Heart right ventricle (tissue), 16 donors: ENCODE results near the gene CAPRIN2. TPM values are rescaled to one million over a fixed set of nuclear protein-coding genes. Genes with fewer than 3 reads are reported as not detected.

ENCODE experiments used
- ATAC-seq, 8 donors: fragments of 200-7000 bp; cut with Tn5 transposase; one replicate each; pipeline ENCODE4 v1.9.1; 2020; ENCODE audit warnings: mild to moderate bottlenecking in 8 of 8, moderate library complexity in 8 of 8, moderate number of reproducible peaks in 1 of 8
- DNase-seq, 2 donors: peaks; one replicate each; pipeline ENCODE4 v3.0.0-alpha.2; 2020
- H3K27ac ChIP-seq, 10 donors: fragments of 200-600 bp; sonication (generic) in 2 of 10; one replicate each; pipeline versions ENCODE4 v1.5.0 to v1.8.0; 2020 to 2022; ENCODE audit warnings: mild to moderate bottlenecking in 3 of 10
- H3K27me3 ChIP-seq, 7 donors: fragments of 200-600 bp; one replicate each; pipeline ENCODE4 v1.8.0; 2021 to 2022; ENCODE audit warnings: mild to moderate bottlenecking in 2 of 7
- H3K36me3 ChIP-seq, 9 donors: fragments of 200-600 bp; sonication (generic) in 1 of 9; one replicate each; pipeline versions ENCODE4 v1.5.0 to v1.8.0; 2020 to 2022; ENCODE audit warnings: mild to moderate bottlenecking in 2 of 9
- H3K4me1 ChIP-seq, 9 donors: fragments of 200-600 bp; sonication (generic) in 1 of 9; one replicate each; pipeline versions ENCODE4 v1.5.0 to v1.8.0; 2020 to 2022; ENCODE audit warnings: mild to moderate bottlenecking in 4 of 9
- H3K4me3 ChIP-seq, 10 donors: fragments of 200-600 bp; sonication (generic) in 2 of 10; one replicate each; pipeline versions ENCODE4 v1.5.0 to v1.8.0; 2020 to 2022; ENCODE audit warnings: mild to moderate bottlenecking in 7 of 10, moderate library complexity in 2 of 10
- H3K9me3 ChIP-seq, 11 donors: fragments of 200-600 bp in 10 of 11; sonication (generic) in 2 of 11; one replicate each; pipeline versions ENCODE4 v1.5.0 to v1.8.0; 2013 to 2022; ENCODE audit warnings: mild to moderate bottlenecking in 2 of 11, control low read depth in 1 of 11, moderate library complexity in 1 of 11
- WGBS, 2 donors: extraction: QIAGEN DNeasy Blood & Tissue Kit; methylation state at CpG; one replicate each; pipeline ENCODE4 v1.1.7; 2013; ENCODE audit warnings: inconsistent platforms in 1 of 2; 5-methylcytosine and 5-hydroxymethylcytosine counted together
- intact Hi-C, 10 donors: fragments of 100-400 bp; cut with DNase I; formaldehyde crosslinking; loops; one replicate each; pipeline versions ENCODE4 v1.11.1 to v1.14.2; 2022
- polyA plus RNA-seq, 2 donors: library from polyadenylated mRNA; stranded (reverse); fragments of 200-250 nt; gene quantifications; one replicate each; pipeline ENCODE4 v1.2.3, GENCODE V29; 2013
- total RNA-seq, 10 donors: library from RNA; stranded (reverse); fragmentation: NEBNext Ultra II Directional in 3 of 10; extraction: Animal tissue kit (Norgen Biotek cat#: 25700) in 3 of 10; gene quantifications; one replicate each; pipeline versions ENCODE4 v1.2.1 to v1.2.4, GENCODE V29; 2021 to 2023
- TF ChIP-seq, protein P1 (sequence below), 9 donors: fragments of 200-600 bp; sonication (generic) in 2 of 9; IDR thresholded peaks; one replicate each; pipeline versions ENCODE4 v1.5.0 to v1.8.0; 2021 to 2022; ENCODE audit warnings: antibody characterized with exemption in 9 of 9, mild to moderate bottlenecking in 5 of 9, moderate library complexity in 1 of 9
- donor health status: Arrhythmogenic right ventricular cardiomyopathy.
- donor health status: ischemic (EF 13 %, LVEDD 7.1; RV severe dilation, severe dysfunction).
- donor health status: healthy with polysubstance abuse.
- donor health status: DM: no; HTN: yes; CAD: no.
- donor health status: DM: no; HTN: no; CAD: no.
- donor health status: ischemic (EF 25% LVEDD 6.9; RV normal size, moderate dysfunction).
- donor health status: ischemic (EF 25% LVEDD 5.7; RV mildly dilated, moderate dysfunction).
- donor health status: healthy.
- donor health status: DM: yes; HTN: yes; CAD: no.
- donor health status: Ischemic cardiomyopathy.
- donor health status: ischemic (EF 35%, LVEDD 5.7; RV mildly dilated, moderate dysfunction).
- donor health status: nonischemic (EF 11% LVEDD 7.7; RV severe dilation, severe dysfunction).
- donor health status: DM: yes; HTN: yes; CAD: no.
- donor health status: PGD.
- donor health status: ischemic (EF 29% LVEDD 5.4; RV normal size, mild dysfunction).
- donor health status: nonischemic (EF 23%, LVEDD 6.1; RV moderate dilation, normal function).

CAPRIN2 gene
- total and polyA plus RNA-seq, 12 donors: 10.4 to 33.0 (median 27.6) TPM

GRCh38 chr12:30785630-30786029 is 30.9 kb upstream of the CAPRIN2 start:
- 75 to 77% methylated on average over 2 of the region's 2 CpGs for WGBS, 2 donors
- no peak for ATAC-seq
- TF ChIP-seq, protein P1, sequence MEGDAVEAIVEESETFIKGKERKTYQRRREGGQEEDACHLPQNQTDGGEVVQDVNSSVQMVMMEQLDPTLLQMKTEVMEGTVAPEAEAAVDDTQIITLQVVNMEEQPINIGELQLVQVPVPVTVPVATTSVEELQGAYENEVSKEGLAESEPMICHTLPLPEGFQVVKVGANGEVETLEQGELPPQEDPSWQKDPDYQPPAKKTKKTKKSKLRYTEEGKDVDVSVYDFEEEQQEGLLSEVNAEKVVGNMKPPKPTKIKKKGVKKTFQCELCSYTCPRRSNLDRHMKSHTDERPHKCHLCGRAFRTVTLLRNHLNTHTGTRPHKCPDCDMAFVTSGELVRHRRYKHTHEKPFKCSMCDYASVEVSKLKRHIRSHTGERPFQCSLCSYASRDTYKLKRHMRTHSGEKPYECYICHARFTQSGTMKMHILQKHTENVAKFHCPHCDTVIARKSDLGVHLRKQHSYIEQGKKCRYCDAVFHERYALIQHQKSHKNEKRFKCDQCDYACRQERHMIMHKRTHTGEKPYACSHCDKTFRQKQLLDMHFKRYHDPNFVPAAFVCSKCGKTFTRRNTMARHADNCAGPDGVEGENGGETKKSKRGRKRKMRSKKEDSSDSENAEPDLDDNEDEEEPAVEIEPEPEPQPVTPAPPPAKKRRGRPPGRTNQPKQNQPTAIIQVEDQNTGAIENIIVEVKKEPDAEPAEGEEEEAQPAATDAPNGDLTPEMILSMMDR (IDR thresholded peaks at IDR 0.05): no peak
- Histone ChIP-seq H3K9me3 (peaks cover 0 to 15% (median 5%) of the 10 kb centered on the region in 11 donors), H3K36me3 (no peaks in the 10 kb centered on the region), H3K27ac (no peak overlapping the region), H3K4me3 (no peak overlapping the region), H3K4me1 (no peaks in the 10 kb centered on the region), H3K27me3 (no peaks in the 10 kb centered on the region)
- no peak for DNase-seq
- intact Hi-C loops: no loop called here

GRCh38 chr12:30784508-30784907 is 29.8 kb upstream of the CAPRIN2 start:
- ATAC-seq (no peak), DNase-seq (no peak)
- Histone ChIP-seq H3K27ac (no peak overlapping the region), H3K9me3 (peaks cover 0 to 15% (median 5%) of the 10 kb centered on the region in 11 donors), H3K27me3 (no peaks in the 10 kb centered on the region), H3K4me1 (no peaks in the 10 kb centered on the region), H3K36me3 (no peaks in the 10 kb centered on the region), H3K4me3 (no peak overlapping the region)
- 89 to 99% methylated on average over 1 of the region's 1 CpG for WGBS, 2 donors
- intact Hi-C loops: no loop called here
- TF ChIP-seq, protein P1 (IDR thresholded peaks at IDR 0.05): no peak

DNA sequence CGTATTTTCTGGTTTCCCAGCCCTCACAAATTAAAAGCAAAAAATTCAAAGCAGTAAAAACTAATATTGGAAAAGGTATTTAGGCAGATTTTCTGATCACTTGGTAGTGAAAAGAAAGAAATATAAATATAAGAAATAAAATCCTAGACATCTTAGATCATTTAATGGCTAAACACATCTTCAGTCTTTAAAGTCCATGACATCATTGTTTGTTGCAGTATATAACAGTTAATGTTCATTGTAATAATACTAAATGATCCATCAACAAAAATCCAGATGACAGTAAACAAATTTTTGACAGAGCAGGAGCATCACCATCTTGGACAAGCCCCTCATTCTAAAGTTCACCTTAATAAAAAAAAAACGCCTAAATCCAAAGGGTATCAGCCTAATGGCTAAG is 29.2 kb upstream of the CAPRIN2 start:
- intact Hi-C loops: no loop called here
- H3K4me1 ChIP-seq: no peaks in the 10 kb centered on the region
- ATAC-seq (no peak), DNase-seq (no peak)
- 80 to 83% methylated on average over 2 of the region's 2 CpGs for WGBS, 2 donors
- H3K27ac ChIP-seq: no peak overlapping the region
- H3K27me3 ChIP-seq: no peaks in the 10 kb centered on the region
- H3K9me3 ChIP-seq: peaks cover 0 to 15% (median 5%) of the 10 kb centered on the region in 11 donors
- no peak overlapping the region for H3K4me3 ChIP-seq
- H3K36me3 ChIP-seq: no peaks in the 10 kb centered on the region
- TF ChIP-seq, protein P1 (IDR thresholded peaks at IDR 0.05): no peak

GRCh38 chr12:30782316-30783173 is 27.8 kb upstream of the CAPRIN2 start:
- DNase-seq: peak; percentile 42 to 43
- 38 to 55% methylated on average over 3 of the region's 3 CpGs for WGBS, 2 donors
- TF ChIP-seq, protein P1 (IDR thresholded peaks at IDR 0.05): no peak
- Histone ChIP-seq H3K27ac (no peak overlapping the region), H3K9me3 (peaks cover 0 to 15% (median 5%) of the 10 kb centered on the region in 11 donors), H3K4me1 (no peaks in the 10 kb centered on the region), H3K27me3 (no peaks in the 10 kb centered on the region), H3K36me3 (no peaks in the 10 kb centered on the region), H3K4me3 (no peak overlapping the region)
- intact Hi-C loops: no loop called here
- ATAC-seq: peak in 7 of 8 donors; percentile 41 to 89 (median 69)
